ENCODE data around the gene MAX. TPM values are rescaled to one million over a fixed set of nuclear protein-coding genes. Genes with fewer than 3 reads are reported as not detected.

MAX gene
- total RNA-seq, 1 donor from 2014 or later = 116 TPM

DNA sequence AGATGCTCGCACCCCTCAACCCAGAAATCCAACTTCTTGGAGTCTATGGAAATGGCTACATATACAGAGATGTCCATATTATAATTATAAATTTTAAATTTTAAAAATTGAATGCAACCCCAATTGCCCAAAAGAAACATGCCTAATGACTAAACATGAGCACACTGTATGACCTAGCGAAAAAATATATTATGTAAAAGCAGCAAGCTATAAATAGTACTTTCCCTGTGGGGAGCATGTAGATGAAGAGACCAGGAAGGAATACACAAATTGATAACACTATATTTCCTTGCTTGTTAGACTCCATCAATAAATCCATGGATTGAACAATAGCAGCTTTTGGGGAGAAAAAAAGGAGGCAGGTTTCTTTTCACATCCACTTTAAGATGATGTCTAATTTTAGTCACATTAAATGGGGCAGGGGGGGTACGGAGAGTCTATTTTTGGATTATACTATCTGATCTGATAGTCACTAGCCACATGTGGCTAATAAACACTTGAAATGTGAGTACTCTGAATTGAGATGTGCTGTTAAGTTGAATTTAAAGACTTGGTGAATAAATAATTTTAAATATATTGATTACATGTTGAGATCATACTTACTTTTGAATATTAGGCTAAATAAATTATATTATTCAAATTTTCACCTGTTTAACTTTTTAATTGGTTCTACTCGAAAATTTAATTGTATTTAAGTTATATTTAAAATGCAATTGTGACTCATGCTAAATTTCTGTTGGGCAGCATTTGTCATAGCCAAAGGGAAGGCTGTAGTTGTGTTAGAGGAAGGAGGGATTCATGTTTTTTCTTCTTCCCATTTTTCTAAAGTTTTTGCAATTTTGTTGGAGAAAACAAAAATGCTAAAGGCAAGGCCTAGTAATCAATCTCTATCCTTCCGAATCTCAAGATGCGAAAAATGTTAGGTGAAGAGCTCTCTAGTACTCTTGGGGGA is 17.5 kb downstream of the MAX start:
- POLR2A ChIA-PET = no interaction called here
- no peak overlapping the region for H3K27ac Mint-ChIP-seq
- ATAC-seq (ENCODE audit: low read depth) = no peak
- TF ChIP-seq, protein P1, sequence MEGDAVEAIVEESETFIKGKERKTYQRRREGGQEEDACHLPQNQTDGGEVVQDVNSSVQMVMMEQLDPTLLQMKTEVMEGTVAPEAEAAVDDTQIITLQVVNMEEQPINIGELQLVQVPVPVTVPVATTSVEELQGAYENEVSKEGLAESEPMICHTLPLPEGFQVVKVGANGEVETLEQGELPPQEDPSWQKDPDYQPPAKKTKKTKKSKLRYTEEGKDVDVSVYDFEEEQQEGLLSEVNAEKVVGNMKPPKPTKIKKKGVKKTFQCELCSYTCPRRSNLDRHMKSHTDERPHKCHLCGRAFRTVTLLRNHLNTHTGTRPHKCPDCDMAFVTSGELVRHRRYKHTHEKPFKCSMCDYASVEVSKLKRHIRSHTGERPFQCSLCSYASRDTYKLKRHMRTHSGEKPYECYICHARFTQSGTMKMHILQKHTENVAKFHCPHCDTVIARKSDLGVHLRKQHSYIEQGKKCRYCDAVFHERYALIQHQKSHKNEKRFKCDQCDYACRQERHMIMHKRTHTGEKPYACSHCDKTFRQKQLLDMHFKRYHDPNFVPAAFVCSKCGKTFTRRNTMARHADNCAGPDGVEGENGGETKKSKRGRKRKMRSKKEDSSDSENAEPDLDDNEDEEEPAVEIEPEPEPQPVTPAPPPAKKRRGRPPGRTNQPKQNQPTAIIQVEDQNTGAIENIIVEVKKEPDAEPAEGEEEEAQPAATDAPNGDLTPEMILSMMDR (IDR thresholded peaks at IDR 0.05) = no peak
- H3K4me1 Mint-ChIP-seq = peaks cover 35% of the 10 kb centered on the region
- H3K4me3 Mint-ChIP-seq = no peak overlapping the region
- peaks cover 91% of the 10 kb centered on the region for H3K36me3 Mint-ChIP-seq (ENCODE audit: low read depth)
- no peaks in the 10 kb centered on the region for H3K27me3 Mint-ChIP-seq
- DNase-seq = no peak
- intact Hi-C loops (cut with micrococcal nuclease) = no loop called here
- CTCF ChIA-PET = no interaction called here
- H3K9me3 Mint-ChIP-seq = peaks cover 2% of the 10 kb centered on the region

DNA sequence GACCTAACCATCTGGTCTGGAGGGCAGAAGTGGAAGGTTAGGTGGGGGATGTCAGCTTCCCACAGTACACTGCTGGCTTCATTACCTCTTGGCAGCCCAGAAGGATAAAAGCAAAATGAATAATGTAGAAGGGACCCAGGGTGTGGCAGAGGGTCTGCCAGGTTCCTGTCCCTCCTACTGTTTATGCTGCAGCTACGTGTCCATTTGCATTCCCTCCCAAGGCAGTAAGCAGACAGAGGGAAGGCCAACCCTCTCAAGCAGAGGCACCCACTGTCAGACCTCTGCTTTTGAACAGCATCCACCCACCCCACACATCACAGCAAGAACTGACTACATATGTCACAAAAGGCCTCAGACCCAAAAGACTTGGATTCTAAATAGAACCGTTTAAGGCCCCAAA is 19.4 kb downstream of the MAX start:
- Mint-ChIP-seq H3K36me3 (ENCODE audit: low read depth) (peaks cover 90% of the 10 kb centered on the region), H3K27ac (no peak overlapping the region), H3K4me3 (no peak overlapping the region), H3K27me3 (no peaks in the 10 kb centered on the region), H3K9me3 (peaks cover 2% of the 10 kb centered on the region), H3K4me1 (peaks cover 40% of the 10 kb centered on the region)
- TF ChIP-seq, protein P1 (IDR thresholded peaks at IDR 0.05) = no peak
- ATAC-seq (ENCODE audit: low read depth) (no peak), DNase-seq (no peak)
- ChIA-PET CTCF (no interaction called here), POLR2A (no interaction called here)
- intact Hi-C loops (cut with micrococcal nuclease) = no loop called here

DNA sequence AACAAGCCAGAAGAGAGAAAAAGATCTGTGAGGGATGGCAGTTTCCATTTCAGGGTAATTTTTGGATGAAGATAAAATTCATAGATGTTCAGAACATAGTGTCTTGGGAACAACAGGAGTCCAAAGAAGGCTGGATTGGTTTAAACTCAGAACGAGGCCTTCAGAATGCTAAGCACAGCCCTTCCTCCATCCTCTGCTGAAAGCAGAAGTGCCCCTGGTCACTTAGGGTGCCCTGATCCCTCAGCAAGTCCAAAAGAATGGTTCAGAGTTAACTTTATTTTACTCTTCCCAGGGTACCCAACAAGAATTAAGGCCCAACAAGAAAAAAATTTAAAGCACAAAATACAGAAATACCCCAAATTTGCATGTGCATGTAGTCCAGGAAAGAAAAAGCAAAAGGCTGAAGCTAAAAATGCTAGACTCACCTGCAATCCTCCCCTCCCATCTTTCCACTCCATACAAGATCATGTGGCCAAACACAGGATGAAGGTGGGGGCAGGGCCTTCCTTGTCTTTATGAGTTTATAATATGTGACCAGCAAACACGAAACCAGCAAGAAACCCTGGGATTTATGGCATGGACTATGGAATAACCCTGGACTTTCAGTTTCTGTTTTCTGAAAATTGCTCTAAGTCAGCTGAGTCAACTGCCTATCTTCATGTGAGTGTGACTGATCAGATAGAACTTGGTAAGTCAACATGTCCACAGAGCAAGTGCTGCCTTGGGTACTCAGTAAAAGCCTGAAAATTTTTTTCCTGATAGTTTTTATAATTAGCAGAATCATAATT is 21.2 kb downstream of the MAX start:
- Mint-ChIP-seq H3K4me3 (no peak overlapping the region), H3K4me1 (peaks cover 36% of the 10 kb centered on the region), H3K27ac (no peak overlapping the region), H3K27me3 (no peaks in the 10 kb centered on the region), H3K9me3 (no peaks in the 10 kb centered on the region), H3K36me3 (ENCODE audit: low read depth) (peaks cover 89% of the 10 kb centered on the region)
- intact Hi-C loops (cut with micrococcal nuclease) = no loop called here
- ATAC-seq (ENCODE audit: low read depth) (no peak), DNase-seq (no peak)
- TF ChIP-seq, protein P1 (IDR thresholded peaks at IDR 0.05) = no peak
- ChIA-PET CTCF (no interaction called here), POLR2A (no interaction called here)

DNA sequence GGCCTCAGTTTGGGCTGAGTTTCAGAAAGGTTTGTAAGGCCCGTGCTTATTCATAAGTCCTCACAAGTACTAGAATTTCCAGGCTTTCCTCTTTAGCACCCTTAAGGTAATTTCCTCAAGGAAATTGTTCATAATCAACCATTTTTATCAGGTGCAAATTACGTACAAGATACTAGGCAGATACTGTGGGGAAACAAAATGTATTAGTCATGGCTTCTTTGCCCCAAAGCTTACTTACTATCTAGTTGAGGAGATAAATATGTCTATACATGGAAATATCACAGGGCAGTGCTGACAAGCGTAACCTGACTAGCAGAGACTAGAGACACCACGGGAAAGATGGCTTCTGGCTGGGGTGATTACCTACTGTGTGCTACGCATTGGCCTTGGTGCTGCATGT is 22.5 kb downstream of the MAX start:
- intact Hi-C loops (cut with micrococcal nuclease) = no loop called here
- TF ChIP-seq, protein P1 (IDR thresholded peaks at IDR 0.05) = no peak
- CTCF ChIA-PET = no interaction called here
- Mint-ChIP-seq H3K27me3 (no peaks in the 10 kb centered on the region), H3K9me3 (no peaks in the 10 kb centered on the region), H3K4me1 (peaks cover 44% of the 10 kb centered on the region), H3K36me3 (ENCODE audit: low read depth) (peaks cover 91% of the 10 kb centered on the region), H3K27ac (no peak overlapping the region), H3K4me3 (no peak overlapping the region)
- ATAC-seq (ENCODE audit: low read depth) (no peak), DNase-seq (no peak)
- POLR2A ChIA-PET = no interaction called here

DNA sequence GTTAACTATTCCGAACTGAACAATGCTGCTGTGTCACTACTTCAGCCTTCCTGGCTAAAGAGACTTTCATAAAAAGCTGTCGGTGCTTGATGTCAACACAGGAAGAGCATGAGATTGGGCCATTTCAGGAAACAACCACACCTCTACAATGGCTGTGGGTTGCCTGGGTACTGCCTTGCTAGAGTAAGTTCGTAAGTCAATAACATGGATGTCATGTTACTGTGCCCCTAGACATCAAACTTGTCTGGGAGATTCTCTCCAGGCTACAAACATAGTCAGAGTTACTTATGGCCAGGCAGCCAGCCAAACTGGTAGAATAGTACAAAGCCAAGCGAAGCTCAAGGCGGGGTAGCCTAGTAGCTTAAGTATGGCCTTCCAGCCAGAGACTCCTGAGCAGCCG is 23.1 kb downstream of the MAX start:
- ATAC-seq (ENCODE audit: low read depth) = no peak
- Mint-ChIP-seq H3K27ac (no peak overlapping the region), H3K27me3 (no peaks in the 10 kb centered on the region), H3K36me3 (ENCODE audit: low read depth) (peaks cover 92% of the 10 kb centered on the region), H3K4me3 (no peak overlapping the region), H3K4me1 (peaks cover 47% of the 10 kb centered on the region), H3K9me3 (no peaks in the 10 kb centered on the region)
- intact Hi-C loops (cut with micrococcal nuclease) = no loop called here
- DNase-seq = no peak
- TF ChIP-seq, protein P1 (IDR thresholded peaks at IDR 0.05) = no peak
- ChIA-PET POLR2A (no interaction called here), CTCF (no interaction called here)

Measured in activated B cell treated with CpG ODN at 0.5 μM for 24 hours (primary cell).